Kidney (tissue), 14 donors: ENCODE measurements around the gene AKNAD1. TPM values are rescaled to one million over a fixed set of nuclear protein-coding genes. Genes with fewer than 3 reads are reported as not detected.
"Not testable (repeated sequence)": the region's sequence is repeated elsewhere in the genome, so short reads cannot be mapped to it uniquely, and the experiment has no call there.

Experiments used
- DNase-seq, 5 donors: peaks; one replicate each; pipeline ENCODE4 v3.0.0-alpha.2; 2013 to 2020
- FAIRE-seq: peaks from 2 replicates; lab custom pipeline; 2012; peaks lifted over from hg19 to GRCh38; lab: Jason Lieb, UNC
- H3K27ac ChIP-seq, 2 donors: one replicate each; pipeline ENCODE4 v1.7.0; 2013; ENCODE audit warnings: low read depth in 2 of 2, low read length in 2 of 2, inconsistent platforms in 1 of 2
- H3K27me3 ChIP-seq: one replicate; pipeline ENCODE4 v1.7.1; 2013; ENCODE audit warnings: low read length, inconsistent platforms; ENCODE audit not compliant: control insufficient read depth, insufficient read depth
- H3K36me3 ChIP-seq, 3 donors: one replicate each; pipeline versions ENCODE4 v1.7.0 to v1.7.1; 2013; ENCODE audit warnings: low read length in 3 of 3, control low read depth in 1 of 3, inconsistent platforms in 1 of 3; ENCODE audit not compliant: insufficient read depth in 3 of 3, control insufficient read depth in 2 of 3
- H3K4me1 ChIP-seq, 3 donors: one replicate each; pipeline versions ENCODE4 v1.7.0 to v1.7.1; 2013; ENCODE audit warnings: low read length in 3 of 3, inconsistent platforms in 1 of 3, low read depth in 1 of 3; ENCODE audit not compliant: control insufficient read depth in 2 of 3, insufficient read depth in 2 of 3
- H3K4me3 ChIP-seq, 3 donors: one replicate each; pipeline versions ENCODE4 v1.7.0 to v1.8.1; 2013; ENCODE audit warnings: low read length in 3 of 3, control low read depth in 1 of 3, inconsistent platforms in 1 of 3
- H3K9ac ChIP-seq, 3 donors: one replicate each; pipeline versions ENCODE4 v1.7.0 to v1.7.1; 2013; ENCODE audit warnings: low read length in 3 of 3, control low read depth in 1 of 3, inconsistent platforms in 1 of 3
- H3K9me3 ChIP-seq, 3 donors: one replicate each; pipeline versions ENCODE4 v1.7.0 to v1.7.1; 2013; ENCODE audit warnings: low read length in 3 of 3, control low read depth in 1 of 3, inconsistent platforms in 1 of 3; ENCODE audit not compliant: control insufficient read depth in 2 of 3, insufficient read depth in 1 of 3
- intact Hi-C: fragments of 100-400 bp; cut with DNase I; formaldehyde crosslinking; loops from one replicate; pipeline ENCODE4 v1.11.1; 2022
- polyA plus RNA-seq: library from polyadenylated mRNA; stranded (reverse); fragments of 350-450 nt; fragmentation: Illumina TruSeq; extraction: RNeasy Lipid Tissue Mini Kit (QIAGEN cat#74804); gene quantifications from one replicate; pipeline ENCODE4 v1.2.3, GENCODE V29; 2014; ENCODE audit warnings: low read depth, low replicate concordance; ENCODE audit not compliant: insufficient read depth
- total RNA-seq: library from RNA; stranded (reverse); fragmentation: NEBNext Ultra II Directional; extraction: Animal tissue kit (Norgen Biotek cat#: 25700); gene quantifications from one replicate; pipeline ENCODE4 v1.2.1, GENCODE V29; 2021
- TF ChIP-seq, protein P1 (sequence below): IDR thresholded peaks from 3 replicates; pipeline ENCODE4 v1.5.1; 2012; ENCODE audit warnings: mild to moderate bottlenecking, moderate library complexity, borderline replicate concordance; ENCODE audit not compliant: insufficient read depth; ENCODE audit errors: extremely low read depth
- donor health status: control.
- donor health status: control.
- donor health status: control.
- donor health status: control.
- donor health status: control.
- donor health status: DM: yes; HTN: yes; CAD: no.
- donor health status: Normal renal cell carcinoma (clear cell type).

Gene AKNAD1
- total and polyA plus RNA-seq, 2 donors from 2014 or later: not detected

DNA sequence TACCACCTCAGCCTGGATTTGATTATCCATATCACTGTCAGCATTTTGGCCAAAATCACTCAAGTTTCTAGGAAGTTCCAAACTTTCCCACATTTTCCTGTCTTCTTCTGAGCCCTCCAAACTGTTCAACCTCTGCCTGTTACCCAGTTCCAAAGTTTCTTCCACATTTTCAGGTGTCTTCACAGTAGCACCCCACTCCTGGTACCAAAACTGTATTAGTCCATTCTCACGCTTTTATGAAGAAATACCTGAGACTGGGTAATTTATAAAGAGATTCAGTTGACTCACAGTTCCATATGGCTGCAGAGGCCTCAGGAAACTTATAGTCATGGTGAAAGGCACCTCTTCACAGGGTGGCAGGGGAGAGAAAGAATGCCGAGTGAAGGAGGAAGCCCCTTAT, 71.0 kb downstream of the AKNAD1 start:
- DNase-seq: no peak
- Histone ChIP-seq H3K27ac (no peak overlapping the region), H3K36me3 (peaks cover 4 to 22% (median 18%) of the 10 kb centered on the region in 3 donors), H3K4me3 (no peak overlapping the region), H3K4me1 (no peaks in the 10 kb centered on the region), H3K27me3 (no peaks in the 10 kb centered on the region), H3K9ac (no peak overlapping the region), H3K9me3 (peaks cover 0 to 9% (median 2%) of the 10 kb centered on the region in 3 donors)
- TF ChIP-seq, protein P1, sequence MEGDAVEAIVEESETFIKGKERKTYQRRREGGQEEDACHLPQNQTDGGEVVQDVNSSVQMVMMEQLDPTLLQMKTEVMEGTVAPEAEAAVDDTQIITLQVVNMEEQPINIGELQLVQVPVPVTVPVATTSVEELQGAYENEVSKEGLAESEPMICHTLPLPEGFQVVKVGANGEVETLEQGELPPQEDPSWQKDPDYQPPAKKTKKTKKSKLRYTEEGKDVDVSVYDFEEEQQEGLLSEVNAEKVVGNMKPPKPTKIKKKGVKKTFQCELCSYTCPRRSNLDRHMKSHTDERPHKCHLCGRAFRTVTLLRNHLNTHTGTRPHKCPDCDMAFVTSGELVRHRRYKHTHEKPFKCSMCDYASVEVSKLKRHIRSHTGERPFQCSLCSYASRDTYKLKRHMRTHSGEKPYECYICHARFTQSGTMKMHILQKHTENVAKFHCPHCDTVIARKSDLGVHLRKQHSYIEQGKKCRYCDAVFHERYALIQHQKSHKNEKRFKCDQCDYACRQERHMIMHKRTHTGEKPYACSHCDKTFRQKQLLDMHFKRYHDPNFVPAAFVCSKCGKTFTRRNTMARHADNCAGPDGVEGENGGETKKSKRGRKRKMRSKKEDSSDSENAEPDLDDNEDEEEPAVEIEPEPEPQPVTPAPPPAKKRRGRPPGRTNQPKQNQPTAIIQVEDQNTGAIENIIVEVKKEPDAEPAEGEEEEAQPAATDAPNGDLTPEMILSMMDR: no peak
- intact Hi-C loops: no loop called here
- FAIRE-seq: no peak

GRCh38 chr1:108785264-108785663, 71.6 kb downstream of the AKNAD1 start:
- H3K4me3 ChIP-seq: no peak overlapping the region
- intact Hi-C loops: no loop called here
- H3K27ac ChIP-seq: no peak overlapping the region
- H3K9ac ChIP-seq: no peak overlapping the region
- TF ChIP-seq, protein P1: no peak
- H3K27me3 ChIP-seq: no peaks in the 10 kb centered on the region
- H3K4me1 ChIP-seq: no peaks in the 10 kb centered on the region
- FAIRE-seq (no peak), DNase-seq (no peak)
- H3K36me3 ChIP-seq: peaks cover 4 to 23% (median 18%) of the 10 kb centered on the region in 3 donors
- H3K9me3 ChIP-seq: peaks cover 0 to 9% (median 2%) of the 10 kb centered on the region in 3 donors

- H3K4me3 ChIP-seq, intact Hi-C loops, H3K4me1 ChIP-seq, H3K27ac ChIP-seq, H3K9me3 ChIP-seq, DNase-seq, H3K27me3 ChIP-seq, FAIRE-seq, H3K9ac ChIP-seq: not testable (repeated sequence)
- H3K36me3 ChIP-seq: peaks cover 4 to 32% (median 28%) of the 10 kb centered on the region in 3 donors
These were observed 75.3 kb downstream of the AKNAD1 start for GRCh38 chr1:108781575-108781944.

DNA sequence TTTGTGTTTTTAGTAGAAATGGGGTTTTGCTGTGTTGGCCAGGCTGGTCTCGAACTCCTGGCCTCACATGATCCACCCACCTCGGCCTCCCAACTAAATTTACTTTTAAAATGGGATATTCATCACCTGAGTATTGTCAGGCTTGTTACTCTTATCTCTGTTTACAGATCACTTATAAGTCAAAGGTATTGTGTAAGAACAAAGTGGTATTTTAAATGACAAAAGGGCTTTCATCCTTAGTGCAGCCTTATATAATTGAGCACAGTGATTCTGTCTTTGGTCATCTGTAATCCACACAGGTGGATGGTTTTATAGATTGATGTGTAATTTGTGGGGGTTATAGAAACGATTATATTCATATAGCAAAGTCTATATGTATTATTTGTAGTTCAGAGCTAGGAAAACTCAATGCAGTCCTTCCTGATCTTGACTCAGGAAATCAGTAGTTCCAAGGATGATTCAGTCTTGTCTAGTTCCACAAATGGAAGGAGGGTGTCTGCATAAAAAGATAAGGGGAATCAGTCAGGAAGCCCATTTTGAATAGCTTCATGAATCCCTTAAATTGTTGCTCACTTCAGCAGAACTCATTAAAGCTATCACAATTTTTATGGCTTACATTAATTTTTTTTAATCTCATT, 75.8 kb downstream of the AKNAD1 start:
- intact Hi-C loops: no loop called here
- Histone ChIP-seq H3K36me3 (peaks cover 4 to 31% (median 26%) of the 10 kb centered on the region in 3 donors), H3K9me3 (peaks cover 0 to 8% (median 2%) of the 10 kb centered on the region in 3 donors), H3K27ac (no peak overlapping the region), H3K27me3 (no peaks in the 10 kb centered on the region), H3K4me3 (no peak overlapping the region), H3K4me1 (no peaks in the 10 kb centered on the region), H3K9ac (no peak overlapping the region)
- DNase-seq (no peak), FAIRE-seq (no peak)
- TF ChIP-seq, protein P1: no peak
